NCI-H146 (cell line): Measurements from ENCODE around the gene BCKDHA.
"Not testable (repeated sequence)": the region's sequence is repeated elsewhere in the genome, so short reads cannot be mapped to it uniquely, and the experiment has no call there.

ENCODE experiments used
- DNase-seq: peaks from one replicate; lab custom pipeline; 2025; lab: John Stamatoyannopoulos, UW

BCKDHA gene

DNA sequence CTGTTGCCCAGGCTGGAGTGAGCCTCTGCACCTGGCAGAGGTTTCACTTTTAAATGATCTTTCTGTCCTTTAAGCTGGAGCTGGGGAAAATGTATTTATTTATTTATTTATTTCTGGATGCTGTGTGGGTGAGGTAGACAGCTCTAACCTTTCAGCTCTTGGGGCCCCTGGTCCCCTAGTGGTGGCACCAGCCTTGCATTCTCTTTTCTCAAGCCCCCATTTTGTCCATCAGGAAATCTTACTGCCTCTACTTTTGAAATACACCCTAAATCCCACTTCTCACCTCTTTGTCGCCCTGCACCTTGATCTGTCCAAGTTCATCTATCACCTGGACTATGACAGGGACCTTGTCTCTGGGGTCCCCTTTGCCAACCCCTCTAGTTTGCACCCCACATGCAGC, 31.5 kb upstream of the BCKDHA start:
- no peak for DNase-seq

DNA sequence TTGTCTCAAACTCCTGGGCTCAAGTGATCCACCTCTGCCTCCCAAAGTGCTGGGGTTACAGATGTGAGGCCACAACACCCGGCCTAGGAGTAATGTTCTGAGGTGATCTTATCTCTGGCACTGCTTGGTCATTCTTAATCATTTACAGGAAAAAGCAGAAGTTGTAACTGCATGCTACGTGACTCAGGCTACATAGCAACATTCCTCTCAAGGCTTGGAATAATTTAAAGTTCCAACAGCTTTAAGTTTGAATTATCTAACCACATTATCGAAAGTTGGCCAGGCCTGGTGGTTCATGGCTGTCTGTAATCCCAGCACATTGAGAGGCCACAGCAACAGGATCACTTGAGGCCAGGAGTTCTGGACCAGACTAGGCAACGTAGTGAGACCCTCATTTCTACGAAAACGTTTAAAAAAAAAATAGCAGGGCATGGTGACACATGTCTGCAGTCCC, 29.7 kb upstream of the BCKDHA start:
- DNase-seq, result no peak

DNA sequence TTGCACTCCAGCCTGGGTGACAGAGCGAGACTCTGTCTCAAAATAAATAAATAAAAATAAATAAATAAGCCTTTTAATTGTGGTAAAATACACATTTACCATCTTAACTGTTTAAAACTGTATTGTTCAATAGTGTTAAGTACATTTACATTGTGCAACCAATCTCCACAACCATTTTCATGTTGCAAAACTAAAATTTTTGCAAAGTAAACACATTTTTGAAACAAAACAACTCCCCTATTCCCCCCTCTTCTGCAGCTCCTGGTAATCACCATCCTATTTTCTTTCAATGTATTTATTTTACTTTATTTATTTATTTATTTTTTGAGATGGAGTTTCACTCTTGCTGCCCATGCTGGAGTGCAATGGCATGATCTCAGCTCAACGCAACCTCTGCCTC, 27.8 kb upstream of the BCKDHA start:
- no peak for DNase-seq

DNA sequence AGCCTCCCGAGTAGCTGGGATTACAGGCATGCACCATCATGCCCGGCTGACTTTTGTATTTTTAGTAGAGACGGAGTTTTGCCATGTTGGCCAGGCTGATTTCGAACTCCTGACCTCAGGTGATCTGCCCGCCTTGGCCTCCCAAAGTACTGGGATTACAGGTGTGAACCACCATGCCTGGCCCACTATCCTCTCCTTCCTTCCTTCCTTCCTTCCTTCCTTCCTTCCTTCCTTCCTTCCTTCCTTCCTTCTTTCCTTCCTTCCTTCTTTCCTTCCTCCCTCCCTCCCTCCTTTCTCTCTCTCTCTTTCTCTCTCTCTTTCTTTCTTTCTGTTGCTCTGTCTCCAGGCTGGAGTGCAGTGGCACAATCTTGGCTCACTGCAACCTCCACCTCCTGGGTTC, 26.5 kb upstream of the BCKDHA start:
- not testable (repeated sequence) for DNase-seq

DNA sequence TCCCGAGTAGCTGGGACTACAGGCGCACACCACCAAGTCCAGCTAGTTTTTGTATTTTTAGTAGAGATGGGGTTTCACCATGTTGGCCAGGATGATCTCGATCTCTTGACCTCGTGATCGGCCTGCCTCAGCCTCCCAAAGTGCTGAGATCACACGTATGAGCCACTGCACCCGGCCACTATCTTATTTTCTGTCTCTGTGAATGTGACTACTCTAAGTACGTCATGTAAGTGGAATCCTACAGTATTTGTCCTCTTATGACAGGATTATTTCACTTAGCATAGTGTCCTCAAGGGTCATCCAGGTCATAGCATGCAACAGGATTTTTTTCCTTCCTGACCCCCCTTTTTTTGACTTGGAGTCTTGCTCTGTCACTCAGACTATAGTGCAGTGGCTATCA, 26.1 kb upstream of the BCKDHA start:
- no peak for DNase-seq

DNA sequence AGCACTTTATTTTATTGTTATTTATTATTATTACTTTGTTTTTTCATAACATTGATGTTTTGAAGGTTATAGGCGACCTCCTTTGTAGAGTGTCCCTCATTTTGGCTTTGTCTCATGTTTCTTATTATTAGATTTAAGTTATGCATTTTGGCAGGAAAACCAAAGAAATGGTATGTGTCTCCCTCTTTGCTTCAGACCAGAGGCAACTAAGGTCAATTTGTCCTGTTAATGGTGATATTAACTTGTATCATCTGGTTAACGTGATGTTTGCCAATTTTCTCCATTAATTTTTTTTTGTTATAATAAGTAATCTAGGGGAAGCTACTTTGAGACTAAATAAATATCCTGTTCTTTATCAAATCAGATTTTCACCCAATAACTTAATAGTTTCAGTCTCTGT, 25.1 kb upstream of the BCKDHA start:
- DNase-seq, result no peak

DNA sequence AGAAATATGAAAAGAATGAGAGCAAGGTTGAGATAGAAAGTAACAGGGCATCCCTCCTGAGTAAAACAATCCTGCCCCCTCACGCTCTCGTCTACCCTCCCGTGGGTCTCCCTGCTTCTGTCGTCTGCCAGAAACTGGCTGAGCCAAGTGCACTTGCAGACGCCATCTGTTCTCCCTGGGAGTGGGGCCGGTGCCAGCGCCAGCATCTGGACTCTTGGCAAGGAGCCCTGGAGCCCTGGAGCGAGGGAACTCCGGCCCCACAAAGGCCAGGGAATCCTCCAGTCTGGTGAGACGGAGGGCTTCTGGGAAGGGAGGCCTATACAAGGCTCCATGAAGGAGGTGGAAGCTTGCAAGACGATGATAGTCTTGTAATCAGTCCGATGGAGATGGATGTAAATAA, 23.6 kb upstream of the BCKDHA start:
- DNase-seq, result peak; percentile 78

DNA sequence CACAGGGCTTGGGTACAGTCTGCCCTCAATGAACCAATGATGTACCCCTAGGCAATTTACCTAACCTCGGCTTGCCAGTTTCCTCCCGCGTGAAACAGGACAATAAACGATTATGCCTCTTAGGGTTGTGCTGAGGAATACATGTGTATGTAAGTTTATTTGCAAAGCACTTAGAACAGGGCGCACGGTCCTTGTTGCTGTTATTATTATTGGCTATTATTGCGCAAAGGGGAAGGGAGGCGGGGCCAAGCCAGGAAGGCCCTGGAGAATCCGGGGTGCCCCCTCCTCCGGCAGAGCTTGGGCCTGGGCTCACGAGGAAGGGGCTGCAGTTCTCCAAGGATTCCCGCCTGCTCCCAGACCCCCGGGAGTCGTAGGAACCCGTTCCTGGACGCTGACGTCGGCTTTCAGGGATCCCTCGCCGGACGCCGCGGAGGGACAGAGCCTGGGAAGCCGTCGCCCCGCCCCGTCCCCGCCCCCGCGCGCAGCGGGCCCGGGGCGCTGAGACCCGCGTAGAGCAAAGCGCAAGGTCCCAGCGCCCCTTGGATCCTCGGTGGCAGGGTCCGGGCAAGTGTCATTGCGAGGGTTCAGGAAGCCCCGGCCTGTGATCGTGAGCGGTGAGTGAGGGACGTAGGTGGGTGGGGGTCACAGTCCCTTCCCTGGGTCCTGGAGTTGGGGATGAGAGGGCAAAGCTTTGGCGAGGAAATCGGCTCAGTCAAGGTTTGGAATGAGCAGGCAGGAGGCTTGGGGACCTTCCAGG, 21.2 kb upstream of the BCKDHA start, which contains the start of gene TMEM91:
TSS of gene TMEM91 (plus strand) at position 293 of the 757 bp plus-strand sequence. CDS start 1,777 bp downstream, outside the sequence.
- peak; percentile 35 for DNase-seq

DNA sequence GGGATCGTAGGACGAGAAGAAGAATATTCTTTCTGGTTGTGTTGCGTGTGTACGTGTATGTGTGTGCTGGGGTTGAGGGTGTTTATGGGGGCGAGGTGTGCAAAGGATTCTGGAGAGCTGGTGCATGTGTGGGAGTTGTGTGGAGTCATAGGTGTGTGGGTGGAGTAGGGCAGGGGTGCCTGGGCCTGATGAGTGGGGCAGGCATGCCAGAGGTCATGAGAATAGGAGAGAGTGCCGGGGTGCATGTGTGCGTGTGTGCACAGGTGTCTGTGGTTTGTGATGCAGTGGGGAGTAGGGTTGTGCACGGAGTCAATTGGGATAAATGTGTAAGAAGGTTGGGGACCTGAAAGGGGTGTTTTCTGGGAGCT, 20.6 kb upstream of the BCKDHA start:
- no peak for DNase-seq

DNA sequence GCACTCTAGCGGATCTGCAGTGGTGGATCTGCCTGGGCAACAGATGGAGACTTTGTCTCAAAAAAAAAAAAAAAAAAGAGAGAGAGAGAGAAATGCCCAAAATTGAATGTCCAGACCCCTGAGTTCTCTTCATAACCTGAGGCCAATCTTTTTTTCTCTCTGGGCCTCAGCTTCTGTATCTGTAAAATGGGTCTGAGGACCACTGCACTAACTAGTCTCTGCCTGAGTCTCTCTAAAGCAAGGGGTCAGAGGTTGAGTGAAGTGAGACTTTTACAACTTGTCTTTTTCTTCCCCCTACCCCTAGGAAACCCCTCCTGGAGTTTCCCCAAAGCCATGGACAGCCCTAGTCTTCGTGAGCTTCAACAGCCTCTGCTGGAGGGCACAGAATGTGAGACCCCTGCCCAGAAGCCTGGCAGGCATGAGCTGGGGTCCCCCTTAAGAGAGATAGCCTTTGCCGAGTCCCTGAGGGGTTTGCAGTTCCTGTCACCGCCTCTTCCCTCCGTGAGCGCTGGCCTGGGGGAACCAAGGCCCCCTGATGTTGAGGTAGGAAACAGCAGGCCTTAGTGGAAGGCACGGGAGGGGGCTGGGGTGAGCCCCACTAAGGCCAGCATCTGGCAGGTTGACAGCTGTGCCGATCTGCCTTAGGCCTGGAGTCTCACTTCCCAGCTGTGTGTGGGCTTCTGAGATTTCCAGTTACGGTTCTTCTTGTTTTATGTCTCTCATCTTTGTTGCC, 19.5 kb upstream of the BCKDHA start:
- DNase-seq, result no peak

DNA sequence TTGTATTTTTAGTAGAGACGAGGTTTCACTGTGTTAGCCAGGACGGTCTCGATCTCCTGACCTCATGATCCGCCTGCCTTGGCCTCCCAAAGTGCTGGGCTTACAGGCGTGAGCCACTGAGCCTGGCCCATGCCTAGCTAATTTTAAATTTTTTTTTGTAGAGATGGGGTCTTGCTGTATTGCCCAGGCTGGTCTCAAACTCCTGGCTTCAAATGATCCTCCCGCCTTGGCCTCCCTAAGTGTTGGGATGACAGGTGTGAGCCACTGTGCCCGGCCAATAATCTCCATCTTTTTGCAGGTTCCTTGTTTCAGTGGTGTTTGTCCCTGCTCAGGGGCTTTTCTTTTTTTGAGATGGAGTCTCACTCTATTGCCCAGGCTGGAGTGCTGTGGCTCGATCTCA, 16.1 kb upstream of the BCKDHA start:
- DNase-seq, result not testable (repeated sequence)

DNA sequence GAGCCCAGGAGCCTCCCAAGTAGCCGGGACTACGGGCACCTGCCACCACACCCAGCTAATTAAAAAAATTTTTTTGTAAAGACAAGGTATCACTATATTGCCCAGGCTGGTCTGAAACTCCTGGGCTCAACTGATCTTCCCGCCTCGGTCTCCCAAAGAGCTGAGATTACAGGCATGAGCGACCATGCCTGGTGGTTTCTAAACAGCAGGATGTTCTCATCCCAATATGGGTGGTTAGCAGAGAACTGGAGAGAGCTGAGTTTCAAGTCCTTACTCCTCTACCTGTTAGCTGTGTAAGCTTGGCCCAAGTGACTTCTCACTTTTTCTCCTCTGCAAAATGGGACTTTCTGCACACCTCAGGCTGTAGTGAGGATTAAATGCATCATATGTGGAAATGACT, 13.3 kb upstream of the BCKDHA start:
- DNase-seq, result no peak

DNA sequence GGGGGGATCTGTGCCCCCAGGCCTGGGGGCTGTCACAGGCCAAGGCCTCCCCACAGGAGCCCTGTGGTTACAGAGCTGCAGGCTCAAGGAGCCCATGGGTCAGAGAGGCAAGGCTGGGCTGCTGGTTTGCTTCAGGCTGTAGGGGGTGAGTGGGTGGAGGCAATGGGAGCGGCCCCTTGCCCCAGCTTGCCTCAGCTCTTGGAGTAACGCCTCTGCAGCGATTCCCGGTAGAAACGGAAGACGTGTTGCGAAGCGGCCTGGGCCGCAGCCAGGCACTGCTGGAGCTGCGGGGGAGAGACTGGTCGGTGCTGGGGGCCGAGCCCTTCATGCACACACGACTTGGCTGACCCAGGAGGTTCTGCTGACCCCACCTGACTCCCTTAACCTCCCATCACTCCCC, 11.2 kb upstream of the BCKDHA start:
- DNase-seq, result no peak

DNA sequence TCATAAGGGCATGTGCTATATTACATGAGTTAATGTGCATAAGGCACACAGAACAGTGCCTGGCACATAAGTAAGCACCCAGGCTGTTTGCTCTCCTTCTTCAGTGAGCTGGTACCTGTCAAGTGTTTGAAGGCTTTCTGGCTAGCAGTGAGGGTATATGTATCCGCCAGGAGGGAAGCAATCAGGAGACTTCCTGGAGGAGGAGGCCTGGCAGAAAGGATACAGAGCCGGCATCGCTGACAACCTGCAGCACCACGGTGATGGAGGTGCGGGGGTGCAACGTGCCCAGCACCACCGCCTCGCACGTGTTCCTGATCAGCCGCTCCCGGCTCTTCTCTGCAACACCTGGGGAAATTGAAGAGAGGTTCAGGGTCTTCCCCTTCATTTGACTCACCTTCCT, 6.0 kb upstream of the BCKDHA start:
- no peak for DNase-seq

DNA sequence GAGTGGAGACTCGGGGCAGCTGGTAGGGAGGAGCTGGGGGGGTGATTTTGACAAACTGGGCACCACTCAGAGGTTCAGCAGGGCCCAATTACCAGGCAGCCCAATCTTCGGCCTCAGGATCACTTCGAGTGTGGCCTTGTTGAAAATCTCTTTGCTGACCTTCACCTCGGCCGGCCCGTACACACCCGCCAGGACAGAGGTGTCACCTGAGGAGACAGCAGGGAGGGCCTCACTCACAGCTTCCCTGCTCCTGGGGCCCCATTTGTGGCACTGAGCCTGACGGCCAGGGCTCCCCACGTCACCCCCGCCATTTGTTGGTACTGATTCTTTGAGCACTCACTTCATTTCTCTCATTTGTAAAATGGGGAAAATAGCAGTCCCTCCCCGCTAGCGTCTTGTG, 4.8 kb upstream of the BCKDHA start:
- no peak for DNase-seq

DNA sequence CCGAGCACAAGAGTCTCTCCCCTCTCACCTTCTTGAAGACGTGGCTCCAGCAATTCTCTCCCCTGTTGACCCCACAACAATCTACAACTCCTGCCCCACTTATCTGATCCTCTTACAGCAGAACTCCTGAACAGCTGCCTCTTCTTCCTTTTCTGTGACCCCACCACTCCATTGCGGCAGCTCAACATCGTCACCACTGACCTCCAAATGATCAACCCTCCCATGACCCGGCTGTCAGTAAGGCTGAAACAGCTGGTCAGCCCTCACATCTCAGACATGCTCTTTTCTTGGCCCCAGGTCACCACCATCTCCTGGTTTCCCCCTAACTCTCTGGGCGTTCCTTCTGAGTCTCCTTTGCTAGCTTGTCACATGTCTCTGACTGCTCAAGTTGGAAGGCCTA, 2.3 kb upstream of the BCKDHA start:
- no peak for DNase-seq

DNA sequence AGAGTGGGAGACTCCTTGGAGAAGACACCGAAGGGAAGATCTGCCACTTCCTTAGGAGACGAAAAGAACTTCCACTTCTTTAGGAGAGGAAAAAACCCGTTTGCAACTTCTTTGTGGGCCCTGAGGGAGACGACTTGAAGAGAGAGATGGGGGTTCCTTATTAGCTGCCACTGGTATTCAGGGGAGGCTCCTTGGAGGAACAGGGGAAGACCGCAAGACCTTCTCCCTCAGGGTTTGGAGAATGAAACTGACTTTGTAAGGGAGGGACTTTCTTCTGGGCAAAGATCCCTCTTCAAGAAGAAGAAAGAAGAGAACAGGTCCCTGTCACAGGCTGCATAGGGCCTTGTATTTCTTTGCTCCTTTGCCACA, 416 bp downstream of the BCKDHA start:
- DNase-seq, result no peak

DNA sequence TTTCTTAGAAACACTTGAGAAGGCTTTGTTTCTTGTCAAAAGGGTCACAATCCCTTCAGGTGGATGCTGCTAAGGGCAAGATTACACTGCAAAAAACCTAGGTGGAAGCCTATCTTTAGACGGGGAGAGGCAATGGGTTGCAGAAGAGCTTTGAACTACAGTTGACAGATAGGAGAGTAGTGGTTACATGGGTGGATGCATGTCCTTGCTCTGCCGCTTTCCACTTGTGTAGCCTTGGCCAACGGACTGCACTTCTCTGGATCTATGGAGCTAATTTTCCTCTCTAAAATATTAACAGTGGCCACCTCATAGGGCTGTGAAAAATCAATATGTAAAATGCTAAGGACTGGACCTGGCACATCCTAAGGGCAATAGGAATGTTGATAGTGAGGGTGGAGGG, 980 bp downstream of the BCKDHA start:
- DNase-seq, result no peak

DNA sequence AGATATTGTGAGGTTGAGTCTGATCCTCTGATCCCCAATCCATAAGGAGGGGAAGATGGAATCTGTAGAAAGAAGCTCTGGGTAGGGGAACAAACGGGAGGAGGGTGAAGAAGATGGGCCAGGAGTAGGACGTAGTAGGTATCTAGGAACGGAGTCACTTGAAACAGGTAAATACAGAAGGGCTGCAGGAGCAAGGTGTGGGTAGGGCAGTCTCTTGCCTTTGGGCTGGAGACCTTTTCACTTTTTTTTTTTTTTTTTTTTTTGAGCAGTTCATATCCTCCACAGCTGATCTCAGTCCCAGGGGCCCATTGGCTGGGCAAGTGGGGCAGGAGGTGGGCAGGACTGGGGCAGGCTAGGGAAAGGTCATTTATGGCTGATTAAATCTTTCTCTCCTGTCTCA, 1.5 kb downstream of the BCKDHA start:
- DNase-seq, result no peak

DNA sequence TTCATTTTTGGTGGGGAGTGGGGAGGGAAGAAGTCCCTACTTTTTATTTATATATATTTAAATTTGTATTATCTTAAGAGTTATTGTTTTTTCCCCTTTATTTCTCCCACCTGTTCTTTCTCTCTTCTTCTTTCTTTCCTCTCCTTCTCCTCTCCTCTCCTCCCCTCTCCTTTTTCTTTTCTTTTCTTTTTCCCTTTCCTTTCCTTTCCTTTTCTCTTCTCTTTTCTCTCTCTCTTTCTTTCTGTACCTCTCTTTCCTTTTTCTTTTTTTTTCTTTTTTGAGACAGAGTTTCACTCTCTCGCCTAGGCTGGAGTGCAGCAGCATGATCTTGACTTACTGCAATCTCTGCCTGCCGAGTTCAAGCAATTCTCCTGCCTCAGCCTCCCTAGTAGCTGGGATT, 1.9 kb downstream of the BCKDHA start:
- no peak for DNase-seq

DNA sequence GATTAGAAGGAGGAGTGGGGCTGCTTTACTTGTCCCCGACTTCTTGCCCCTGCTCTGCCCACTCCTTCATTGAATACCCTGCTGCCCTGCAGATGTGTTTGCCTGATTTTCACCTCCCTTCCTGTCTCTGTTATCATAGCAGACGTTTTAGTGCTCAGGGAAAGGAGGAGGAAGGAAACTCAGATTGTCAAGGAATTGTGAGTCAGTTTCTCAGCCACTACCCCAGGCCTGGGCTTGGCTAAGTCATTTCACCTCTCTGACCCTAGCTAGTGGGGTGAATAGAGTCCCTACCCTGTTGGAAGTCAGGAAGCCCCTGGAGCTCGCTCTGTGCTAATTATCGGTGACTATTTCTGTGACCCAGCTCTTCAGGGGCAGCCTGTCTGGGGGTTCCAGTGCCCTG, 3.9 kb downstream of the BCKDHA start:
- DNase-seq, result no peak

DNA sequence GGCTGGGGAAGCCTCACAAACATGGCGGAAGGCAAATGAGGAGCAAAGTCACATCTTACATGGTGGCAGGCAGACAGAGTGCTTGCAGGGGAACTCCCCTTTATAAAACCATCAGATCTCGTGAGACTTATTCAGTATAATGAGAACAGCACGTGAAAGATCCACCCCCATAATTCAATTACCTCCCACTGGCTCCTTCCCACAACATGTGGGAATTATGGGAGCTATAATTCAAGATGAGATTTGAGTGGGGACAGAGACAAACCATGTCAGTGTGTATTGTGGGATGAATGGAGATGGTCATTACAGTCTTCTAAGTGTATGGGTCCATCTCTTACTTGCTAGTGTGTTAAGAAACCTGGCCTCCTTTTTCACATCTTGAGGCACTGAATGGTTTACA, 4.4 kb downstream of the BCKDHA start:
- DNase-seq, result no peak

DNA sequence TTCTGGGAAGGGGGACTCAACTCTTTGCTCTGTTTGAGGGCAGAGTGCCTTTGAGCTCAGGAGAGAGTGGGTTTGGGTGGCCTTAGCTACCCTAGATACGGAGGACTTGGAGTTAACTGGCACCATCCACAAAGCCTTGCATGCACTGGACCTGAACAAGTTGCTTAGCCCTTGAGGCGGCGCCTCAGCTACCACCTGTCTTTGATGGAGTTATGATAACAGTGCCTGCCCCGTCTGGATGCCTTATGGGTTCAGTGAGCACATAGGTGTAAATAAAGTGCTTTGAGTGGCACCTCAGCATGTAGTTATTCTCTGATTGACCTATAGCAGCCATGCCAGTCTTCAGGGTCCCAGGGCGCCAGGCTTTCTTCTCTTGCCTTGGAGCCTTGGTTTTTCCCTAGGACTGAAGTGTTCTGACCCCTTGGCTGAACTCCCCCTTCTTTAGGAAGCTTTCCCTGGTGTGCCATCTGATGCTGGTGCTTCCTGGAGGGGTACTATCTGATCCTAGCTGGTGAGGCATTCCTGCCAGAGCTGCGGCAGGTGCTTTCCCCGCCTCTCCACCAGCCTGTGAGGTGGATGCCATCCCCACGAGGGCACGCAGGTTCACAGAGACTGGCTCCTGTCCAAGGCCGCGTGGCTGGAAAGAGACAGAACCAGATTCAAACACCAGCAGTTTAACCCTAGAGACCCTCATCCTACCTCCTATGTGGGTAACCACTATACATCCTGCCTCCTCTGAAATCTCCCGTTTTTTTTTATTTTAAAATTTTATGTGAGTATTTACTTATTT, 5.8 kb downstream of the BCKDHA start:
- DNase-seq, result no peak
